SK-N-SH (cell line): ENCODE data around the gene H1-8. TPM values are rescaled to one million over a fixed set of nuclear protein-coding genes. Genes with fewer than 3 reads are reported as not detected.

Experiments used
- CTCF ChIA-PET: fragments of 300-600, 350-600 bp; formaldehyde crosslinking; extraction: SDS; loops from one replicate; lab custom pipeline; 2021; lab: Yijun Ruan, JAX
- POLR2A ChIA-PET: fragments of 350-600 bp; sonication (Branson Sonifier 250); formaldehyde crosslinking; extraction: SDS; loops from one replicate; lab custom pipeline; 2020; ENCODE audit warnings: antibody characterized with exemption, inconsistent platforms; lab: Yijun Ruan, JAX
- DNase-seq: peaks from one replicate; pipeline ENCODE4 v3.0.0; 2012
- H2AFZ ChIP-seq: fragments of 200-600 bp; sonication (generic); 2 replicates; pipeline ENCODE4 v1.8.1; 2016; ENCODE audit warnings: antibody characterized with exemption, mild to moderate bottlenecking, low read depth
- H3F3A ChIP-seq: fragments of 200-600 bp; sonication (generic); replicated peaks from 2 replicates; pipeline ENCODE3; 2016; ENCODE audit warnings: antibody characterized with exemption, mild to moderate bottlenecking; ENCODE audit not compliant: insufficient read depth
- H3K27ac ChIP-seq, 2 experiments: fragments of 200-500 bp in 1 of 2; fragments of 200-600 bp in 1 of 2; sonication (Bioruptor generic) in 1 of 2; sonication (generic), shearing (Covaris generic) in 1 of 2; 2 replicates each; pipeline versions ENCODE4 v1.5.1 to v1.6.1; 2014 to 2016; ENCODE audit warnings: low read depth in 2 of 2, inconsistent platforms in 1 of 2, low read length in 1 of 2, mild to moderate bottlenecking in 1 of 2, mixed read lengths in 1 of 2
- H3K27me3 ChIP-seq: fragments of 200-600 bp; sonication (generic), shearing (Covaris generic); 2 replicates; pipeline ENCODE4 v1.6.1; 2016; ENCODE audit warnings: mixed run types; ENCODE audit not compliant: insufficient read depth
- H3K36me3 ChIP-seq, 2 experiments: fragments of 200-500 bp in 1 of 2; fragments of 200-600 bp in 1 of 2; sonication (Bioruptor generic) in 1 of 2; sonication (generic) in 1 of 2; replicated peaks in 1 of 2; 2 replicates each; pipeline versions ENCODE3 to v1.5.1; 2014 to 2016; ENCODE audit warnings: low read length in 1 of 2, mild to moderate bottlenecking in 1 of 2; ENCODE audit not compliant: insufficient read depth in 2 of 2, control insufficient read depth in 1 of 2
- H3K4me1 ChIP-seq, 2 experiments: fragments of 200-500 bp in 1 of 2; fragments of 200-600 bp in 1 of 2; sonication (Bioruptor generic) in 1 of 2; sonication (generic), shearing (Covaris generic) in 1 of 2; 2 replicates each; pipeline versions ENCODE4 v1.5.1 to v1.6.1; 2014 to 2016; ENCODE audit warnings: low read depth in 1 of 2, low read length in 1 of 2, mixed run types in 1 of 2; ENCODE audit not compliant: insufficient read depth in 2 of 2, control insufficient read depth in 1 of 2
- H3K4me2 ChIP-seq: fragments of 200-600 bp; sonication (generic), shearing (Covaris generic); 2 replicates; pipeline ENCODE4 v1.6.1; 2017; ENCODE audit warnings: mixed run types
- H3K4me3 ChIP-seq, 2 experiments: fragments of 200-500 bp in 1 of 2; fragments of 200-600 bp in 1 of 2; sonication (Bioruptor generic) in 1 of 2; sonication (generic), shearing (Covaris generic) in 1 of 2; 2 replicates each; pipeline versions ENCODE4 v1.5.1 to v1.8.1; 2014 to 2016; ENCODE audit warnings: low read depth in 2 of 2, inconsistent platforms in 1 of 2, low read length in 1 of 2, mild to moderate bottlenecking in 1 of 2, mixed read lengths in 1 of 2, moderate library complexity in 1 of 2
- H3K79me2 ChIP-seq: fragments of 200-600 bp; sonication (generic); 2 replicates; pipeline ENCODE4 v1.8.1; 2017; ENCODE audit warnings: mild to moderate bottlenecking; ENCODE audit not compliant: insufficient read depth
- H3K9ac ChIP-seq: fragments of 200-600 bp; sonication (generic); 2 replicates; pipeline ENCODE4 v1.6.1; 2017; ENCODE audit warnings: mixed run types
- H3K9me2 ChIP-seq: fragments of 200-600 bp; sonication (generic); 2 replicates; pipeline ENCODE4 v1.6.1; 2017; ENCODE audit warnings: mixed run types
- H3K9me3 ChIP-seq: fragments of 200-600 bp; sonication (generic); 2 replicates; pipeline ENCODE4 v1.6.1; 2017; ENCODE audit warnings: mixed run types, mild to moderate bottlenecking, moderate library complexity
- H4K20me1 ChIP-seq: fragments of 200-600 bp; sonication (generic); 2 replicates; pipeline ENCODE4 v1.6.1; 2017; ENCODE audit warnings: mild to moderate bottlenecking, mixed run types; ENCODE audit not compliant: insufficient read depth
- EP300 ChIP-seq, 2 experiments: IDR thresholded peaks; 2 replicates each; pipeline versions ENCODE4 v1.4.0 to v1.6.1; 2012; ENCODE audit warnings: borderline replicate concordance in 1 of 2, low read depth in 1 of 2, low read length in 1 of 2
- FOSL2 ChIP-seq: IDR thresholded peaks from 2 replicates; pipeline ENCODE4 v1.4.0; 2012; ENCODE audit warnings: low read depth, mild to moderate bottlenecking, moderate library complexity, borderline replicate concordance
- GATA2 ChIP-seq: sonication (generic); formaldehyde crosslinking; IDR thresholded peaks from 2 replicates; pipeline ENCODE4 v1.5.0; 2020; ENCODE audit warnings: mild to moderate bottlenecking, missing genetic modification reagents
- MXI1 ChIP-seq: IDR thresholded peaks from 2 replicates; pipeline ENCODE4 v1.6.1; 2012; ENCODE audit warnings: mild to moderate bottlenecking, low read depth, low read length, improper control_type of control experiment
- NRF1 ChIP-seq: IDR thresholded peaks from 2 replicates; pipeline ENCODE4 v1.6.1; 2012; ENCODE audit warnings: low read depth, mild to moderate bottlenecking, low read length
- RCOR1 ChIP-seq: fragments of 150-350 bp; IDR thresholded peaks from 2 replicates; pipeline ENCODE4 v1.6.1; 2017; ENCODE audit warnings: antibody characterized with exemption, low read length
- RFX5 ChIP-seq: IDR thresholded peaks from 2 replicates; pipeline ENCODE4 v1.6.1; 2012; ENCODE audit warnings: mild to moderate bottlenecking, improper control_type of control experiment, low read length
- RXRA ChIP-seq: IDR thresholded peaks from 2 replicates; pipeline ENCODE4 v1.4.0; 2012; ENCODE audit warnings: low read depth, mild to moderate bottlenecking, borderline replicate concordance
- SMC3 ChIP-seq: IDR thresholded peaks from 2 replicates; pipeline ENCODE4 v1.6.1; 2012; ENCODE audit warnings: low read depth, low read length, improper control_type of control experiment
- TAF1 ChIP-seq: IDR thresholded peaks from 2 replicates; pipeline ENCODE4 v1.6.1; 2012; ENCODE audit warnings: low read depth, mild to moderate bottlenecking, low read length, moderate library complexity, borderline replicate concordance
- TCF12 ChIP-seq: IDR thresholded peaks from 2 replicates; pipeline ENCODE4 v1.4.0; 2012
- TEAD4 ChIP-seq: IDR thresholded peaks from 2 replicates; pipeline ENCODE4 v1.4.0; 2012; ENCODE audit warnings: mild to moderate bottlenecking, borderline replicate concordance; ENCODE audit not compliant: insufficient read depth
- USF2 ChIP-seq: fragments of 150-350 bp; IDR thresholded peaks from 2 replicates; pipeline ENCODE4 v1.6.1; 2017; ENCODE audit warnings: antibody characterized with exemption, low read length, low read depth, borderline replicate concordance
- YY1 ChIP-seq: IDR thresholded peaks from 2 replicates; pipeline ENCODE4 v1.4.0; 2012; ENCODE audit warnings: low read depth, mild to moderate bottlenecking
- WGBS: methylation state at CpG from one replicate; pipeline ENCODE4 v1.1.6; 2017; ENCODE audit warnings: low lambda C conversion rate; 5-methylcytosine and 5-hydroxymethylcytosine counted together
- polyA plus RNA-seq, 3 experiments: library from polyadenylated mRNA; depleted of rRNA; stranded (reverse); fragments of >200 nt; gene quantifications; 2 replicates each; pipeline ENCODE4 v1.2.3, GENCODE V29; 2012
- TF ChIP-seq, protein P1 (sequence below): fragments of 150-350 bp; IDR thresholded peaks from 2 replicates; pipeline ENCODE4 v1.6.1; 2016; ENCODE audit warnings: mild to moderate bottlenecking, low read depth, low read length

Gene H1-8
- polyA plus RNA-seq, 1 of the 3 experiments (the other 2 are of a cell fraction) = not detected

DNA sequence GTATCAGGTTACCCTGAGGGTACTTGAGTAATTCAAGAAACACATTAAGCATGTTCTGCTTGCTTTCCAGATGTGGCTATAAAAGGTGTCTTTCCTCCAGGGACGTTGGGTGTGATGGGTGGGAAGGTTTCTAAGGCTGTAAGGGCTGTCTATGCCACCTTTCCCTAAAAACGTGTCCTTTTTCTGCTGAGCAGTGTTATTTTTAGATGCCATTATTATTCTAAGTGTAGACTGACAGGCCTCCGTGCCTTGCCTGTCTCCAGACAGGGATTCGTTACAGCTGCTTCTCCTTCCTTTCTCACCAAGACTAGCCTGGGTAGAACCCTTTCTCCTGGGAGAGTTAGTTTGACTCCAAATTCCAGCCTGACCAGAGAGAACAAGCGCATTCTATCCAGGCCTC, 41.3 kb upstream of the H1-8 start:
- TF ChIP-seq YY1 = no peak
- TF ChIP-seq TCF12 = no peak
- TF ChIP-seq TAF1 = no peak
- TF ChIP-seq, protein P1, sequence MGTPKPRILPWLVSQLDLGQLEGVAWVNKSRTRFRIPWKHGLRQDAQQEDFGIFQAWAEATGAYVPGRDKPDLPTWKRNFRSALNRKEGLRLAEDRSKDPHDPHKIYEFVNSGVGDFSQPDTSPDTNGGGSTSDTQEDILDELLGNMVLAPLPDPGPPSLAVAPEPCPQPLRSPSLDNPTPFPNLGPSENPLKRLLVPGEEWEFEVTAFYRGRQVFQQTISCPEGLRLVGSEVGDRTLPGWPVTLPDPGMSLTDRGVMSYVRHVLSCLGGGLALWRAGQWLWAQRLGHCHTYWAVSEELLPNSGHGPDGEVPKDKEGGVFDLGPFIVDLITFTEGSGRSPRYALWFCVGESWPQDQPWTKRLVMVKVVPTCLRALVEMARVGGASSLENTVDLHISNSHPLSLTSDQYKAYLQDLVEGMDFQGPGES = no peak
- TF ChIP-seq RCOR1 = no peak
- no peak for TF ChIP-seq MXI1
- no peak for TF ChIP-seq EP300 (IDR thresholded peaks at IDR 0.05; ENCODE audit: borderline replicate concordance in 1 of 2, low read depth in 1 of 2, low read length in 1 of 2)
- no peak for TF ChIP-seq FOSL2
- H2AFZ ChIP-seq = no peak overlapping the region
- no peaks in the 10 kb centered on the region for H3F3A ChIP-seq
- peaks cover 3 to 21% of the 10 kb centered on the region in 2 experiments for H3K36me3 ChIP-seq
- no peak overlapping the region for H3K4me3 ChIP-seq
- POLR2A ChIA-PET = no interaction called here
- CTCF ChIA-PET = interaction anchor here (1.1 to 5.8 kb wide), 3 partner anchors 11 to 328 kb away, joined by 3 to 37 read pairs (median 5); no protein-coding TSS in a partner anchor
- no peaks in the 10 kb centered on the region for H3K9me3 ChIP-seq
- H3K27me3 ChIP-seq = no peaks in the 10 kb centered on the region
- no peaks in the 10 kb centered on the region for H4K20me1 ChIP-seq
- H3K4me2 ChIP-seq = no peak overlapping the region
- H3K9ac ChIP-seq = no peak overlapping the region
- H3K79me2 ChIP-seq = no peaks in the 10 kb centered on the region
- whole genome bisulfite sequencing = 89% methylated on average over 4 of the region's 5 CpGs
- H3K9me2 ChIP-seq = no peaks in the 10 kb centered on the region
- peaks cover 4 to 17% of the 10 kb centered on the region in 2 experiments; a peak in 2 of 4 replicates for H3K4me1 ChIP-seq
- DNase-seq = no peak
- H3K27ac ChIP-seq = no peak overlapping the region

DNA sequence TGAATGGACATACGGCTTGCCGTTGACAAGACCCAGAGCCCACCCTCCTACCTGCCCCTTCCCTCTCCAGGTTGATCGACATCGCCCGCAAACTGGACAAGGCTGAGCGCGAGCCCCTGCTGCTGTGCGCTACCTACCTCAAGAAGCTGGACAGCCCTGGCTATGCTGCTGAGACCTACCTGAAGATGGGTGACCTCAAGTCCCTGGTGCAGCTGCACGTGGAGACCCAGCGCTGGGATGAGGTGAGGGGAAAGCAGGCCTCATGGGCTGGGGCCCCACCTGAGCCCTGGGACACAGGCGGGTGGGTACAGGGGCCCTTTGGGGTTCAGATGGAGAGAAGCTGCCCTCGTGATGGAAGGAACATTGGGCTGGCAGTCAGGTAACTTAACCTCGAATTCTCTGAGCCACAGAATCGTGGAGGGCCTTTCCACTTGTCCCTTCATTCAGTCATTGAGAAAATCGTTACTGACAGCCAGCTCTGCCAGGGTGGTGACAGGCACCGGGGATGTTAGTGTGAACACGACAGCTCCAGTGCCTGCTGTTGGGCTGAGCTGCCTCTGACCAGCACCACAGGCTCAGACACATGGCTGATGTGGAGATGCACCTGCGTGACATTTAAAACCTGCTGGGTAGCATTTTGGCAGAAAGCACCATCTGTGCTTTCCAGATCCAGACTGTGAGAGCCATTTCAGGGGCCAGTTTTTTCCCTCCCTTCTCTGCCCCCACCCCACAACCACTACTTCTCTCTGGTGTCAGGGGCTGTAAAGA, 40.1 kb upstream of the H1-8 start:
- Histone ChIP-seq H3K9me3 (no peaks in the 10 kb centered on the region), H3K36me3 (peaks cover 3 to 25% of the 10 kb centered on the region in 2 experiments), H3K27me3 (no peaks in the 10 kb centered on the region), H3K4me1 (peaks cover 4 to 28% of the 10 kb centered on the region in 2 experiments; a peak in 2 of 4 replicates), H3K4me3 (no peak overlapping the region), H3K9ac (no peak overlapping the region), H3K27ac (no peak overlapping the region), H2AFZ (no peak overlapping the region), H3K4me2 (no peak overlapping the region), H3K79me2 (no peaks in the 10 kb centered on the region), H4K20me1 (no peaks in the 10 kb centered on the region), H3K9me2 (no peaks in the 10 kb centered on the region), H3F3A (no peaks in the 10 kb centered on the region)
- DNase-seq = no peak
- ChIA-PET POLR2A (no interaction called here), CTCF (interaction anchor here (0.6 to 5.8 kb wide), 7 partner anchors 10 to 440 kb away, joined by 3 to 37 read pairs (median 3); no protein-coding TSS in a partner anchor)
- TF ChIP-seq, protein P1 = no peak
- no peak for TF ChIP-seq TEAD4
- TF ChIP-seq GATA2 (CRISPR knock-in tag) = no peak
- no peak for TF ChIP-seq USF2
- no peak for TF ChIP-seq SMC3
- no peak for TF ChIP-seq RFX5
- no peak for TF ChIP-seq RXRA
- no peak for TF ChIP-seq NRF1
- TF ChIP-seq TCF12 = no peak
- WGBS = 93% methylated on average over 10 of the region's 18 CpGs
